OCI-LY3 (cell line): ENCODE results near the gene TSPEAR.

Experiments
- CTCF ChIP-seq: fragments of 200-600, 300-600 bp; sonication (generic); IDR thresholded peaks from 2 replicates; pipeline ENCODE4 v1.5.1; 2014; ENCODE audit warnings: antibody characterized with exemption, low read length, low read depth
- EZH2phosphoT487 ChIP-seq: fragments of 200-600 bp; shearing (Covaris generic); IDR thresholded peaks from 2 replicates; pipeline ENCODE4 v1.6.1; 2018; ENCODE audit warnings: antibody characterized with exemption, mixed run types, low read depth

GRCh38 chr21:44712203-44713028, 1.0 kb upstream of the TSPEAR start:
- TF ChIP-seq CTCF: no peak
- no peak for TF ChIP-seq EZH2phosphoT487
